Fibroblast of villous mesenchyme (primary cell): Measurements from ENCODE around the gene CDCA4. TPM values are rescaled to one million over a fixed set of nuclear protein-coding genes. Genes with fewer than 3 reads are reported as not detected.
"Not testable (repeated sequence)": the region's sequence is repeated elsewhere in the genome, so short reads cannot be mapped to it uniquely, and the experiment has no call there.

Source experiments
- DNase-seq: peaks from one replicate; pipeline ENCODE4 v3.0.0-alpha.2; 2010; ENCODE audit warnings: low read depth
- H3K4me3 ChIP-seq: 2 replicates; pipeline ENCODE4 v1.5.1; 2011; ENCODE audit warnings: low read depth, mild to moderate bottlenecking, low read length
- total RNA-seq: library from RNA; depleted of rRNA; stranded (reverse); fragments of >200 nt; gene quantifications from 2 replicates; pipeline ENCODE4 v1.2.3, GENCODE V29; 2012
- TF ChIP-seq, protein P1 (sequence below): IDR thresholded peaks from 2 replicates; pipeline ENCODE4 v1.5.1; 2012; ENCODE audit warnings: low read depth, mild to moderate bottlenecking, low read length; ENCODE audit not compliant: insufficient read depth

Gene CDCA4
- total RNA-seq, 1 donor, result 22.5 TPM

DNA sequence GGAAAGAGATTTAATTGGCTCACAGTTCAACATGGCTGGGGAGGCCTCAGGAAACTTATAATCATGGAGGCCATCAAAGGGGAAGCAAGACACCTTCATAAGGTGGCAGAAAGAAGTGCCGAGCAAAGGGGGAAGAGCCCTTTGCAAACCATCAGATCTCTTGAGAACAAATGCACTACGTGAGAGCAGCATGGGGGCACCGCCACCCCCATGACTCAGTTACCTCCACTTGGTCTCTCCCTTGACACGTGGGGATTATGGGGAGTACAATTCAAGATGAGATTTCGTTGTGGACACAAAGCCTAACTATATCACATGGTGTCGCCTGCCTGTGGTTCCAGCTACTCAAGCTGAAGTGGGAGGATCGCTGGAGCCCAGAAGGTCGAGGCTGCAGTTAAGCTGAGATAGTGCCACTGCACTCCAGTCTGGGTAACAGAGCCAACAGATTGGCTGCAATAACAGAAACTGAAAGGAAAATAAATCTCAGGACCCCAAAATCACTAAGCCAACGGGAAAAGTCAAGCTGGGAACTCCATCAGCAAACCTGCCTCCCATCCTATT, 10.0 kb upstream of the CDCA4 start:
- no peak for DNase-seq
- TF ChIP-seq, protein P1, sequence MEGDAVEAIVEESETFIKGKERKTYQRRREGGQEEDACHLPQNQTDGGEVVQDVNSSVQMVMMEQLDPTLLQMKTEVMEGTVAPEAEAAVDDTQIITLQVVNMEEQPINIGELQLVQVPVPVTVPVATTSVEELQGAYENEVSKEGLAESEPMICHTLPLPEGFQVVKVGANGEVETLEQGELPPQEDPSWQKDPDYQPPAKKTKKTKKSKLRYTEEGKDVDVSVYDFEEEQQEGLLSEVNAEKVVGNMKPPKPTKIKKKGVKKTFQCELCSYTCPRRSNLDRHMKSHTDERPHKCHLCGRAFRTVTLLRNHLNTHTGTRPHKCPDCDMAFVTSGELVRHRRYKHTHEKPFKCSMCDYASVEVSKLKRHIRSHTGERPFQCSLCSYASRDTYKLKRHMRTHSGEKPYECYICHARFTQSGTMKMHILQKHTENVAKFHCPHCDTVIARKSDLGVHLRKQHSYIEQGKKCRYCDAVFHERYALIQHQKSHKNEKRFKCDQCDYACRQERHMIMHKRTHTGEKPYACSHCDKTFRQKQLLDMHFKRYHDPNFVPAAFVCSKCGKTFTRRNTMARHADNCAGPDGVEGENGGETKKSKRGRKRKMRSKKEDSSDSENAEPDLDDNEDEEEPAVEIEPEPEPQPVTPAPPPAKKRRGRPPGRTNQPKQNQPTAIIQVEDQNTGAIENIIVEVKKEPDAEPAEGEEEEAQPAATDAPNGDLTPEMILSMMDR, result no peak
- no peak overlapping the region for H3K4me3 ChIP-seq

GRCh38 chr14:105030194-105030593, 9.3 kb upstream of the CDCA4 start:
- DNase-seq, result no peak
- TF ChIP-seq, protein P1, result no peak
- no peak overlapping the region for H3K4me3 ChIP-seq

DNA sequence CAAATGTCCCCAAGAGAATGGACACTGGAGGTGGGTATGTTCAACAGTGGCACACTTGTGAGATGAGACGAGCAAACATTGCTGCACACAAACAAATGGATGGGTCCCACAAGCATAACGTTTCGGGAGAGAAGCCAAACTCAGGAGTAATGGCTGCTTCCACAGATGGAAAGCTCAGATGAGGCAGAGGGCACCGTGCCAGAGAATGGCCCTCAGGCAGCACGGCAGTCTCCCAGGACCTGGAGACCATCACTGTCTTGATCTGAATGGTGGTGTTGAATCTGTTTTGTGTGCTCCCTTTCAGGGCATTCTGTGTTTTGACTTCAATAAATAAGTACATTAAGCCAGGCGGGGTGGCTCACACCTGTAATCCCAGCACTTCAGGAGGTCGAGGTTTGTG, 8.5 kb upstream of the CDCA4 start:
- TF ChIP-seq, protein P1, result no peak
- no peak overlapping the region for H3K4me3 ChIP-seq
- DNase-seq, result no peak

GRCh38 chr14:105028251-105028927, 7.5 kb upstream of the CDCA4 start:
- TF ChIP-seq, protein P1, result no peak
- DNase-seq, result no peak
- H3K4me3 ChIP-seq, result no peak overlapping the region

DNA sequence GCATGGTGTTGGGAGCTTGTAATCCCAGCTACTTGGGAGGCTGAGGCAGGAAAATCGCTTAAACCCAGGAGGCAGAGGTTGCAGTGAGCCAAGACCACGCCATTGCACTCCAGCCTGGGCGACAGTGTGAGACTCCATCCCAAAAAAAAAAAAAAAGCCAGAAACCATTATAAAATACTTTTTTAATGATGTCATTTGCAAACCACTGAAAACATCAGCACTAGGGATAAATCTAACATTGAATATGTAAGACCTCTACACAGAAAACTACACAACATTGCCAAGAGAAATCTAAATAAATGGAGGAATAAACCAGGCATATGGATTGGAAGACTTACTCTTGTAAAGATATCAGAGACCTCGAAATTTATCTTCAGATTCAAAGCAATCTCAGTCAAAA, 6.8 kb upstream of the CDCA4 start:
- not testable (repeated sequence) for DNase-seq, H3K4me3 ChIP-seq

GRCh38 chr14:105026802-105027563, 6.1 kb upstream of the CDCA4 start:
- DNase-seq, result no peak
- TF ChIP-seq, protein P1, result no peak
- H3K4me3 ChIP-seq, result no peak overlapping the region

GRCh38 chr14:105026033-105026785, 5.3 kb upstream of the CDCA4 start:
- DNase-seq, result no peak

More at GRCh38 chr14:105026033-105026785, 5.3 kb upstream of the CDCA4 start:
- TF ChIP-seq, protein P1, result no peak
- H3K4me3 ChIP-seq, result no peak overlapping the region
